Natural killer cell (primary cell): ENCODE data around the gene CBX7. TPM values are rescaled to one million over a fixed set of nuclear protein-coding genes. Genes with fewer than 3 reads are reported as not detected.

Experiments
- ATAC-seq, 3 donors: fragments of 150-1000 bp in 2 of 3; fragments of 200-7000 bp in 1 of 3; cut with Tn5 transposase; 1 replicate in 1 of 3; 2 replicates in 2 of 3; pipeline ENCODE4 v1.10.0; 2021; ENCODE audit warnings: mild to moderate bottlenecking in 2 of 3, moderate library complexity in 2 of 3
- DNase-seq, 2 donors: peaks; one replicate each; pipeline versions ENCODE4 v3.0.0 to v3.0.0-alpha.2; 2013 to 2021; ENCODE audit warnings: mixed read lengths in 1 of 2
- H3K27ac ChIP-seq: one replicate; pipeline ENCODE4 v1.5.1; 2013; ENCODE audit warnings: mild to moderate bottlenecking, low read length
- H3K27me3 ChIP-seq: one replicate; pipeline ENCODE4 v1.6.1; 2013; ENCODE audit warnings: low read length; ENCODE audit not compliant: control insufficient read depth, insufficient read depth
- H3K36me3 ChIP-seq: one replicate; pipeline ENCODE4 v1.6.1; 2013; ENCODE audit warnings: low read length; ENCODE audit not compliant: control insufficient read depth, insufficient read depth
- H3K4me1 ChIP-seq: one replicate; pipeline ENCODE4 v1.6.1; 2013; ENCODE audit warnings: low read length; ENCODE audit not compliant: control insufficient read depth, insufficient read depth
- H3K4me3 ChIP-seq: one replicate; pipeline ENCODE4 v1.5.1; 2013; ENCODE audit warnings: low read length
- H3K9me3 ChIP-seq: one replicate; pipeline ENCODE4 v1.6.1; 2013; ENCODE audit warnings: low read length; ENCODE audit not compliant: control insufficient read depth, insufficient read depth
- H3K27ac Mint-ChIP-seq, 2 donors: one replicate each; pipeline ENCODE4 v1.8.0; 2022; ENCODE audit warnings: mild to moderate bottlenecking in 2 of 2, mixed read lengths in 2 of 2, moderate library complexity in 1 of 2
- H3K27me3 Mint-ChIP-seq, 2 donors: one replicate each; pipeline ENCODE4 v1.8.0; 2022; ENCODE audit warnings: low read depth in 2 of 2, mixed read lengths in 2 of 2
- H3K36me3 Mint-ChIP-seq: one replicate; pipeline ENCODE4 v1.8.0; 2022; ENCODE audit warnings: mixed read lengths
- H3K4me1 Mint-ChIP-seq, 2 donors: one replicate each; pipeline ENCODE4 v1.8.0; 2022; ENCODE audit warnings: mixed read lengths in 2 of 2
- H3K4me3 Mint-ChIP-seq: one replicate; pipeline ENCODE4 v1.8.0; 2022; ENCODE audit warnings: mild to moderate bottlenecking, moderate library complexity, mixed read lengths
- H3K9me3 Mint-ChIP-seq, 2 donors: one replicate each; pipeline ENCODE4 v1.8.0; 2022; ENCODE audit warnings: mixed read lengths in 2 of 2
- CTCF ChIP-seq: fragments of 200-600 bp; IDR thresholded peaks from one replicate; pipeline ENCODE4 v1.8.0; 2022; ENCODE audit warnings: antibody characterized with exemption
- WGBS: methylation state at CpG from one replicate; pipeline ENCODE4 v1.1.7; 2013; ENCODE audit warnings: missing lambda C conversion rate; ENCODE audit not compliant: insufficient coverage; 5-methylcytosine and 5-hydroxymethylcytosine counted together
- intact Hi-C: fragments of 100-400 bp; cut with micrococcal nuclease; formaldehyde crosslinking; loops from one replicate; pipeline ENCODE4 v1.14.2; 2022
- total RNA-seq, 4 donors: library from RNA; stranded (reverse); fragments of 120-200 nt in 1 of 4; gene quantifications; one replicate each; pipeline versions ENCODE4 v1.2.3 to v1.2.4, GENCODE V29; 2013 to 2022

The CBX7 gene
- total RNA-seq, 3 donors from 2014 or later (not counting 1 experiment from before 2014, with no cell fraction given) = 49.6 to 52.9 (median 50.0) TPM

DNA sequence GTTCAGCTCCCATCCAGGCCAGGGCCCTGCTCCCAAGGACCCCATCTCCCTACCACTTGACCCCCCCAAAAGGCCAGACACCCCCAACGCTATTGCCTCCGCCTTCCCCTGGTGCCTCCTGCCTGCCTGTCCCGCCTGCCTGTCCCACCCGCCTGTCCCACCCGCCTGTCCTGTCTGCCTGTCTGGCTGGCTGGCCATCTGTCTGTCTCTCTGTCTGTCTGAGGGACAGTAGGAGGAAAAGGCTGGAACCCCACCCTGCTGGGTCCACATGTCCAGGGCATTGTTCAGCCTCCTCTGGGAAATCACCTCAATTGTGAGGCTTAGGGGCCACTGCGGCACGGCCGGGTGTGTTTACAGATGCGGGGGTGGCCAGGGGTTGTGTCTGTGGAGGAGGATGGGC, 25.3 kb upstream of the CBX7 start:
- peak overlapping the region; percentile 75 to 98 for H3K27ac Mint-ChIP-seq
- no peaks in the 10 kb centered on the region for H3K36me3 ChIP-seq
- H3K9me3 ChIP-seq = peaks cover 5% of the 10 kb centered on the region
- intact Hi-C loops = loop anchor here (10.0 kb wide), 1 partner anchor 867 kb away; no protein-coding TSS in a partner anchor
- WGBS = 96% methylated on average over 9 of the region's 9 CpGs
- H3K4me1 ChIP-seq = peaks cover 61% of the 10 kb centered on the region
- TF ChIP-seq CTCF = no peak
- H3K4me1 Mint-ChIP-seq = peaks cover 58 to 78% of the 10 kb centered on the region in 2 donors
- no peak overlapping the region for H3K4me3 ChIP-seq
- H3K27ac ChIP-seq = no peak overlapping the region
- DNase-seq (no peak), ATAC-seq (no peak)
- peak overlapping the region; percentile 57 for H3K4me3 Mint-ChIP-seq
- H3K27me3 ChIP-seq = no peaks in the 10 kb centered on the region
- no peaks in the 10 kb centered on the region for H3K36me3 Mint-ChIP-seq
- no peaks in the 10 kb centered on the region for H3K9me3 Mint-ChIP-seq
- peaks cover 0 to 3% of the 10 kb centered on the region in 2 donors for H3K27me3 Mint-ChIP-seq

- no peaks in the 10 kb centered on the region for H3K27me3 ChIP-seq
- Mint-ChIP-seq H3K36me3 (no peaks in the 10 kb centered on the region), H3K4me3 (no peak overlapping the region), H3K4me1 (peaks cover 57 to 75% of the 10 kb centered on the region in 2 donors), H3K27ac (peak overlapping the region; percentile 75 to 98), H3K9me3 (no peaks in the 10 kb centered on the region), H3K27me3 (peaks cover 0 to 3% of the 10 kb centered on the region in 2 donors)
- H3K9me3 ChIP-seq = peaks cover 5% of the 10 kb centered on the region
- WGBS = 85% methylated on average over 2 of the region's 2 CpGs
- H3K27ac ChIP-seq = no peak overlapping the region
- H3K4me3 ChIP-seq = no peak overlapping the region
- intact Hi-C loops = loop anchor here (10.0 kb wide), 1 partner anchor 867 kb away; no protein-coding TSS in a partner anchor
- ATAC-seq (no peak), DNase-seq (no peak)
- no peak for TF ChIP-seq CTCF
- H3K4me1 ChIP-seq = peaks cover 65% of the 10 kb centered on the region
- no peaks in the 10 kb centered on the region for H3K36me3 ChIP-seq
Measured at GRCh38 chr22:39177456-39177775, 24.9 kb upstream of the CBX7 start.

DNA sequence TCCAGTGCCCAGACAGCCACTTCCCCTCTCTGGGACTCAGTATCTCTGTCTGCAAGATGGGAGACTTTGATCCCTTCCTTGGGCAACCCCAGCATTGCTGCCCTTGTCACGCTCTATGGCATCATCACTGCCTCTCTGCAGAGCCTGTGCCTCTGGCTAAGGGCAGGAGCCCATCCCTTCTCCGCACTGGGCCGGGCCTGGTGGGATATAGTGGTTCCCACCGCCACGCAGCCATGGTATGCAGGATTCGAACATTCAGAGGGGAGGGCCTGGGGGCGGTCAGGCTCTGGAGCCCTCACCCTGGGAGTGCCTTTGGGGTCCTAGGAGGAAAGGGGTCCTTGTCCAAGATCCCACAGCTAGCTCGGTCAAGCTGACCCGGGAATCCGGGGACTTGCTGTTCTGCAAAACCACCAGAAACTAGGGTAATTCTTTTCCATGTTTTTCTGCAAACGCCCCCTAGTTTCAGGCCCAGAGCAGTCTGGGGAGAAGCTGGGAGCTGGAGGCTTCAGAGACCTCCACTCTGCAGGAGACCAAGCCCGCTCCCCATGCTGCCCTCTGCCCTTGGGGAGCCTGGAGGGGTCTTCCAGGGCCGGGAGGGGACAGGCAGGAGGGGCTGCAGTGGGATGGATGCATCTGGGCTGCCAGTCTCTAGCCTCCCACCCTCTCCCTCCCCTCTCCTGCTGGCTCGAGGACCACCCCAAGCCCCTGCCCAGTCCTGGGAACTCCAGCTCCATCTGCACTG, 24.4 kb upstream of the CBX7 start:
- 94% methylated on average over 14 of the region's 14 CpGs for WGBS
- DNase-seq (no peak), ATAC-seq (no peak)
- peak overlapping the region; percentile 75 to 98 for H3K27ac Mint-ChIP-seq
- Histone ChIP-seq H3K4me3 (no peak overlapping the region), H3K36me3 (no peaks in the 10 kb centered on the region), H3K9me3 (peaks cover 4% of the 10 kb centered on the region), H3K4me1 (peaks cover 70% of the 10 kb centered on the region), H3K27ac (no peak overlapping the region), H3K27me3 (no peaks in the 10 kb centered on the region)
- no peak for TF ChIP-seq CTCF
- H3K9me3 Mint-ChIP-seq = no peaks in the 10 kb centered on the region
- H3K27me3 Mint-ChIP-seq = peaks cover 0 to 3% of the 10 kb centered on the region in 2 donors
- intact Hi-C loops = loop anchor here (10.0 kb wide), 1 partner anchor 868 kb away; no protein-coding TSS in a partner anchor
- H3K4me3 Mint-ChIP-seq = peak overlapping the region; percentile 9
- H3K4me1 Mint-ChIP-seq = peaks cover 51 to 75% of the 10 kb centered on the region in 2 donors
- H3K36me3 Mint-ChIP-seq = no peaks in the 10 kb centered on the region
